ENCODE results near the gene ALPK1.
"Not testable (repeated sequence)": the region's sequence is repeated elsewhere in the genome, so short reads cannot be mapped to it uniquely, and the experiment has no call there.

The ALPK1 gene

DNA sequence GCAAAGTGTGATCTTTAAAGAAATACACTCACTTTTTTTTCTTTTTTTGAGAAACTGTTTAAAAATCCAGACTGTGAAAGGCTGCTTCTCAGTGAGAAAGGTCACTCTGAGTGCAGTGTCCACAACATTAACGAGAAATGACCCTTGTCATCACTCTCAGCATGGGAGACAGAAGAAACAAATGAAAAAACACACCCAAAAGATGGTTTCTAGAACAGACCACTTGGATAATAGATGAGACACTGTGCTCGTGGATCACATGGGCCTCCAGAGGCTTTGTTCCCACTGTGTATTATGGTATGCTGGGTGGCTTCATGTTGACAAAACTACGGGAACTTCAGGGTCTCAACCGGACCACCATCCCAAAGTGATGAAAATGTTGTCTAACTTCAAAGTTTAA is 153.9 kb downstream of the ALPK1 start:
- TF ChIP-seq, protein P1, sequence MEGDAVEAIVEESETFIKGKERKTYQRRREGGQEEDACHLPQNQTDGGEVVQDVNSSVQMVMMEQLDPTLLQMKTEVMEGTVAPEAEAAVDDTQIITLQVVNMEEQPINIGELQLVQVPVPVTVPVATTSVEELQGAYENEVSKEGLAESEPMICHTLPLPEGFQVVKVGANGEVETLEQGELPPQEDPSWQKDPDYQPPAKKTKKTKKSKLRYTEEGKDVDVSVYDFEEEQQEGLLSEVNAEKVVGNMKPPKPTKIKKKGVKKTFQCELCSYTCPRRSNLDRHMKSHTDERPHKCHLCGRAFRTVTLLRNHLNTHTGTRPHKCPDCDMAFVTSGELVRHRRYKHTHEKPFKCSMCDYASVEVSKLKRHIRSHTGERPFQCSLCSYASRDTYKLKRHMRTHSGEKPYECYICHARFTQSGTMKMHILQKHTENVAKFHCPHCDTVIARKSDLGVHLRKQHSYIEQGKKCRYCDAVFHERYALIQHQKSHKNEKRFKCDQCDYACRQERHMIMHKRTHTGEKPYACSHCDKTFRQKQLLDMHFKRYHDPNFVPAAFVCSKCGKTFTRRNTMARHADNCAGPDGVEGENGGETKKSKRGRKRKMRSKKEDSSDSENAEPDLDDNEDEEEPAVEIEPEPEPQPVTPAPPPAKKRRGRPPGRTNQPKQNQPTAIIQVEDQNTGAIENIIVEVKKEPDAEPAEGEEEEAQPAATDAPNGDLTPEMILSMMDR (IDR thresholded peaks at IDR 0.05; ENCODE audit: insufficient read depth, missing control alignments), result no peak
- DNase-seq (ENCODE audit: insufficient read length, low spot score), result no peak

DNA sequence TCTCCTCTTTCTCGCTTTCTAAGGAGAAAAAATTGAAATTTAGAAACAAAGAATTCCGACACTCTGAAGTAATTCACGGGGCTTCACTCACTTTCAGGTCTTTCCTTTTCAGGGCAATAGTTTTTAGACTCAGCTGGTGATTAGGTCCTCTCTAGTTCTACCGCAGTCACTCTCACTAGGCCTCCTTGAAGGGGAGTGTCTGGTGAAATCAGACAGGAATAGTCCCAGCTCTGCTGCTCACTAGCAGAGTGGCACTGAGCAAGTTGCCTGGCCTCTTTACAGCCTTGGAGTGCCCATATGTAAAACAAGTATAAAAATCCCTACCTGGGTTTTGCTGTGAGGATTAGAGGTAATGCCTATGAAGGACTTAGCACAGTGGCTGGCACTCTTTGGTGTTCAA is 154.7 kb downstream of the ALPK1 start:
- FAIRE-seq (no peak), DNase-seq (ENCODE audit: insufficient read length, low spot score) (no peak)
- TF ChIP-seq, protein P1 (IDR thresholded peaks at IDR 0.05; ENCODE audit: insufficient read depth, missing control alignments), result no peak

More for the DNA sequence above, 153.9 kb downstream of the ALPK1 start:
- FAIRE-seq, result no peak

DNA sequence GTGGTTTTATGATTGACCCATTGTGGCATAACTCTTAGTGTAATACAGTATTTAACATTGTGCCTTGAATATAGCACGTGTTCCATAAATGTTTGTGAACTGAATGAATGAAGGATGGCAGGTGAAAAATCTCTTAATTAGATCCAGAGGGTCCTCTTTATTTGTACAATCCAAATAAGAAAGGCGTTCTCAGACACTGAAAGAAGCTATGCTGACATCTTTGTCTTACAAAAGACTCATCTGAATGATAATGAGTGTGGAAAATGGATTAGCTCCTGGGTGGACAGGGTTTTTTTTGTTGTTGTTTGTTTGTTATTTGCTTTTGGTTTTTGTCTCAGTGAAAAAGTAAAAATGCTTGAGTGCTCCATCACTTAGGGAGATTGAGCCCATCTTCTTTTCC is 156.2 kb downstream of the ALPK1 start:
- FAIRE-seq, result no peak
- TF ChIP-seq, protein P1 (IDR thresholded peaks at IDR 0.05; ENCODE audit: insufficient read depth, missing control alignments), result no peak

DNA sequence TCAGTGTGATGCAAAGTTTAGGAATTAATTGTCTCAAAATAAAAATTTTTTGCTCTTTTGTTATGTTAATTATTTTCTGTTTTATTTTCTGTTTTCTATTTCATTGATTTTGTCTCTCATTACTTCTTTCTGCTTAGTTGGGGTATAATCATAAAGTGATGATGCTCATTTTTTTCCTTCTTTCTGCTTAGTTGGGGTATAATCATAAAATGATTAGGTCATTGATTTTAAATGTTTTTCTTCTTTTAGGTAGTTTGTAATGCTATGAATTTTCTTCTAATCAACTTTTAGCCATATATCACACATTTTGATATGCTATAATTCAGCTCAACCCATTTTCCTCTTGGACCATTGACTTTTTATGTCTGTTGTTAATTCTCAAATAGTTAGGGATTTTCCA is 175.1 kb downstream of the ALPK1 start:
- FAIRE-seq, result no peak
- TF ChIP-seq, protein P1 (IDR thresholded peaks at IDR 0.05; ENCODE audit: insufficient read depth, missing control alignments), result no peak
- DNase-seq (ENCODE audit: insufficient read length, low spot score), result no peak

More for the DNA sequence above, 156.2 kb downstream of the ALPK1 start:
- no peak for DNase-seq (ENCODE audit: insufficient read length, low spot score)

DNA sequence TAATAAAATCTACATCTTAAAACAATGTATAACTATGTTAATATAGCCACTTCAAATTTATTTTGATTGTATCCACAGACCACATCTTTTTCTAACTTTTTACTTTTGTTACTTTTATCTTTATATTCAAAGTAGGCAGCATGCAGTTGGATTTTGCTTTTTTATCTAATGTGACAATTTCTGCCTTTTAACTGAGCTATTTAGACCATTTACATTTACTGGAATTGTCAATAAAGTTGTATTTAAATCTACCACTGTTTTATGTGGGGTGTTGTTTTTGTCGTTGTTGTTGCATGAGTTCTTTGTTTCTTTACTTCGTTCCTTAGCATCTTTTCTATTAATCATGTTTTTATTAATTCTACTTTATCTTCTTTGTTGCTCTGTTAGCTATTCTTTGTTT is 176.8 kb downstream of the ALPK1 start:
- TF ChIP-seq, protein P1 (IDR thresholded peaks at IDR 0.05; ENCODE audit: insufficient read depth, missing control alignments), result no peak
- FAIRE-seq (no peak), DNase-seq (ENCODE audit: insufficient read length, low spot score) (no peak)

DNA sequence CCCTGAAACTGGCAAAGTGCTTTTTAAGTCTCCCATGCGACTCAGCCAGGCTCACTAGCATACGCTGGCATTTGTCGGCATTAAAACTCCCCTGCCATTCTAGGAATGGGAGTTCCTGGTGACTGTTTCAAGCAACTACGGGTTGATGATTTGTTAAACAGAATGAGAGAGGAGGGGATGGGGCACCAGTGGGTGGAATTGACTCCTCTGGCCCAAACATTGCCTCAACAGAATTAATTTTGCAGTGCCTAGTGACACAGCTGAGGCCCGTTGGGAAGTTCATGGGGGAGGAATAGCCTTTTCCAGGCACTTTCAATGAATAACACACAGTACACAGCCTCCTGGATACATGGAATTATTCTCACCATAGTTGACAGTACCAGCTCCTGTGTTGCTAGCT is 188.8 kb downstream of the ALPK1 start:
- TF ChIP-seq, protein P1 (IDR thresholded peaks at IDR 0.05; ENCODE audit: insufficient read depth, missing control alignments), result no peak
- FAIRE-seq (no peak), DNase-seq (ENCODE audit: insufficient read length, low spot score) (no peak)

DNA sequence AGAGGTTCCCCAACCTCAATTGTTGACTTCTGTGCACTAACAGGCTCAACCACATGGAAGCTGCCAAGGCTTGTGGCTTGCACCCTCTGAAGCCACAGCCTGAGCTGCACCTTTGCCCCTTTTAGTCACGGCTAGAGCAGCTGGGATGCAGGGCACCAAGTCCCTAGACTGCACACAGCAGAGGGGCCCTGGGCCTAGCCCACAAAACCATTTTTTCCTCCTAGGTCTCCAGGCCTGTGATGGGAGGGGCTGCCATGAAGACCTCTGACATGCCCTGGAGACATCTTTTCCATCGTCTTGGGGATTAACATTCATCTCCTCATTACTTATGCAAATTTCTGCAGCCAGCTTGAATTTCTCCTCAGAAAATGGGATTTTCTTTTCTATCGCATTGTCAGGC is 193.6 kb downstream of the ALPK1 start:
- FAIRE-seq; DNase-seq (ENCODE audit: insufficient read length, low spot score): not testable (repeated sequence)

Measured in D721Med (cell line).